A673 (cell line): ENCODE measurements around the gene TEX14. TPM values are rescaled to one million over a fixed set of nuclear protein-coding genes. Genes with fewer than 3 reads are reported as not detected.

Experiments
- BruUV-seq: library from RNA; stranded (reverse); fragments of 400-500 nt; replicated peaks from 2 replicates; lab custom pipeline; 2021; lab: Mats Ljungman, UMichigan
- CTCF ChIA-PET: fragments of 300-600 bp; sonication (Branson Sonifier 250); formaldehyde crosslinking; loops from one replicate; lab custom pipeline; 2022; ENCODE audit warnings: antibody characterized with exemption; lab: Charles Lee
- POLR2A ChIA-PET: fragments of 300-600 bp; sonication (Branson Sonifier 250); formaldehyde crosslinking; loops from one replicate; lab custom pipeline; 2022; ENCODE audit warnings: antibody characterized with exemption; ENCODE audit not compliant: low non-redundant PET; lab: Charles Lee
- DNase-seq: peaks from one replicate; pipeline ENCODE4 v3.0.0-alpha.2; 2015; ENCODE audit warnings: low spot score
- H3K27ac ChIP-seq: fragments of 200-600 bp; sonication (generic); 2 replicates; pipeline ENCODE4 v1.5.1; 2016; ENCODE audit warnings: mixed run types, low read depth, mild to moderate bottlenecking, mixed read lengths, antibody characterized with exemption, low read length; ENCODE audit not compliant: poor library complexity, severe bottlenecking
- H3K27me3 ChIP-seq: fragments of 200-600 bp; sonication (generic); replicated peaks from 2 replicates; pipeline ENCODE4 v1.6.1; 2017; ENCODE audit warnings: mixed run types, low read depth, mild to moderate bottlenecking, mixed read lengths, antibody characterized with exemption, low read length; ENCODE audit not compliant: insufficient read depth, poor library complexity
- H3K36me3 ChIP-seq: fragments of 200-600 bp; sonication (generic); 2 replicates; pipeline ENCODE4 v1.6.1; 2016; ENCODE audit warnings: mixed run types, mild to moderate bottlenecking, mixed read lengths, antibody characterized with exemption, low read length; ENCODE audit not compliant: insufficient read depth, poor library complexity, severe bottlenecking
- H3K4me1 ChIP-seq: fragments of 200-600 bp; sonication (generic); 2 replicates; pipeline ENCODE4 v1.6.1; 2017; ENCODE audit warnings: mixed run types, mild to moderate bottlenecking, mixed read lengths, antibody characterized with exemption, low read length; ENCODE audit not compliant: insufficient read depth, poor library complexity, severe bottlenecking
- H3K4me3 ChIP-seq: fragments of 200-600 bp; sonication (generic); 2 replicates; pipeline ENCODE4 v1.5.1; 2016; ENCODE audit warnings: low read depth, mixed run types, mild to moderate bottlenecking, mixed read lengths, low read length; ENCODE audit not compliant: poor library complexity, severe bottlenecking
- H3K9me3 ChIP-seq: fragments of 200-600 bp; sonication (generic); 2 replicates; pipeline ENCODE4 v1.6.1; 2016; ENCODE audit warnings: mixed run types, low read depth, mild to moderate bottlenecking, mixed read lengths, antibody characterized with exemption, low read length; ENCODE audit not compliant: poor library complexity, severe bottlenecking
- CTCF ChIP-seq: fragments of 300-800, 200-600 bp; sonication (generic); conservative IDR thresholded peaks from 2 replicates; pipeline ENCODE4 v1.5.1; 2017; ENCODE audit warnings: low read depth, mild to moderate bottlenecking, antibody characterized with exemption, low read length, moderate library complexity, mixed read lengths
- EZH2 ChIP-seq: fragments of 200-600 bp; sonication (generic); IDR thresholded peaks from 2 replicates; pipeline ENCODE4 v1.6.1; 2017; ENCODE audit warnings: borderline replicate concordance, low read depth, mild to moderate bottlenecking, mixed read lengths, antibody characterized with exemption, low read length; ENCODE audit not compliant: poor library complexity, severe bottlenecking
- intact Hi-C: fragments of 100-400 bp; cut with micrococcal nuclease; formaldehyde crosslinking; loops from one replicate; pipeline ENCODE4 v1.10.0; 2022; ENCODE audit not compliant: unreplicated experiment
- total RNA-seq: library from RNA; stranded (reverse); gene quantifications from 2 replicates; pipeline ENCODE4 v1.2.3, GENCODE V29; 2021

The TEX14 gene
- total RNA-seq, 1 experiment from 2014 or later: 0.26 TPM

DNA sequence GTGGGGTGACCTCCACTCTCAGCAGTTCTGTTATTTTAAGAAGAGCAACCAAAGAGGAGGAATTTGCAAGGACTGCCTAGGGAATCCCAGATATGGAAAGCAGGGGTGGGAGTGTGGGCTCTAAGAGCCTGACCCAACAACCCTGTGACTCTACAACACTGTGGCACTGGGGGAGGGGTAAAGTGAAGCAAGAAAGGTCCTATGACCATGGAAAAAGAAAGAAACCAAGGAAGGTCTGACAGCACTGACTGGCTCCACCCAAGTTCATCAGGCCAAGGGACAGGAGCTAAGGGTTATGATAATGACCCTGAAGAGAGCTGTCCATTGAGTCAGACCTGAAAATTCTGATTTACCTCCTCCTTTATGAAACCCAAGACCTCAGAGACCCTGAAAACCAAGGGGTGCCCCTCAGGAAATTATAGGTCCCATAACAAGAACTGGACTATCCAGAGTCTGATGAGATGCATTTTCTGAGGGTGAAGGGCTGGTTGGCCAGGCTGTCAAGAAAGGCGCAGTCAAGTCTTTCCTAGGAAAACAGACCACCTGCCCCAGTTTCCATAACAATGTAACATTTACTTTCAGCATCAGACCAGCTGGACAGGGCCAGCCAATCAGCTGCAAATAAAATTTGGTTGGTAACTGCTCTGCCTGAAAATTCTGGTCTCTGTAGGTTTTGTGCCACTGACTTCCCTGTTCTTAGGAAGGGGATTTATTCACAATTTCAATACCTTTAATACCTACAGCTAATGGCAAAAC lies 123.6 kb downstream of the TEX14 start:
- no peak overlapping the region for H3K27ac ChIP-seq
- TF ChIP-seq EZH2 (no peak), CTCF (no peak)
- ChIA-PET CTCF (no interaction called here), POLR2A (no interaction called here)
- no TSS peak for BruUV-seq
- no peaks in the 10 kb centered on the region for H3K4me1 ChIP-seq
- H3K9me3 ChIP-seq: no peaks in the 10 kb centered on the region
- H3K36me3 ChIP-seq: no peaks in the 10 kb centered on the region
- no peaks in the 10 kb centered on the region for H3K27me3 ChIP-seq
- H3K4me3 ChIP-seq: no peak overlapping the region
- intact Hi-C loops: no loop called here
- no peak for DNase-seq

- Histone ChIP-seq H3K4me3 (no peak overlapping the region), H3K36me3 (no peaks in the 10 kb centered on the region), H3K4me1 (no peaks in the 10 kb centered on the region), H3K27ac (no peak overlapping the region), H3K9me3 (no peaks in the 10 kb centered on the region), H3K27me3 (no peaks in the 10 kb centered on the region)
- BruUV-seq: no TSS peak
- intact Hi-C loops: no loop called here
- TF ChIP-seq CTCF: no peak
- CTCF ChIA-PET: no interaction called here
- DNase-seq: no peak
- POLR2A ChIA-PET: interaction anchor here (0.7 kb wide), 1 partner anchor 451 kb away, joined by 3 read pairs; no protein-coding TSS in a partner anchor
Observed at GRCh38 chr17:58565389-58566311, 126.2 kb downstream of the TEX14 start.

- TF ChIP-seq EZH2 (no peak), CTCF (no peak)
- Histone ChIP-seq H3K4me3 (no peak overlapping the region), H3K27me3 (no peaks in the 10 kb centered on the region), H3K27ac (no peak overlapping the region), H3K36me3 (no peaks in the 10 kb centered on the region), H3K4me1 (no peaks in the 10 kb centered on the region), H3K9me3 (no peaks in the 10 kb centered on the region)
- ChIA-PET POLR2A (interaction anchor here (0.7 kb wide), 1 partner anchor 450 kb away, joined by 3 read pairs; no protein-coding TSS in a partner anchor), CTCF (no interaction called here)
- BruUV-seq: no TSS peak
- DNase-seq: no peak
- intact Hi-C loops: no loop called here
Observed at GRCh38 chr17:58564971-58565370, 126.9 kb downstream of the TEX14 start.
